ENCODE results near the gene ALDH7A1.

Gene ALDH7A1

GRCh38 chr5:126514131-126514557, 80.9 kb downstream of the ALDH7A1 start:
- DNase-seq (ENCODE audit: extremely low read depth, low read depth) = no peak

GRCh38 chr5:126513703-126514102, 81.3 kb downstream of the ALDH7A1 start:
- no peak for TF ChIP-seq CTCF (IDR thresholded peaks at IDR 0.05; ENCODE audit: low read depth, low read length)
- DNase-seq (ENCODE audit: extremely low read depth, low read depth) = no peak

More at GRCh38 chr5:126514131-126514557, 80.9 kb downstream of the ALDH7A1 start:
- TF ChIP-seq CTCF (IDR thresholded peaks at IDR 0.05; ENCODE audit: low read depth, low read length) = no peak

GRCh38 chr5:126513302-126513701, 81.7 kb downstream of the ALDH7A1 start:
- no peak for TF ChIP-seq CTCF (IDR thresholded peaks at IDR 0.05; ENCODE audit: low read depth, low read length)
- no peak for DNase-seq (ENCODE audit: extremely low read depth, low read depth)

- no peak for DNase-seq (ENCODE audit: extremely low read depth, low read depth)
- no peak for TF ChIP-seq CTCF (IDR thresholded peaks at IDR 0.05; ENCODE audit: low read depth, low read length)
Measured at GRCh38 chr5:126512451-126512850, 82.6 kb downstream of the ALDH7A1 start.

- DNase-seq (ENCODE audit: extremely low read depth, low read depth) = no peak
- TF ChIP-seq CTCF (IDR thresholded peaks at IDR 0.05; ENCODE audit: low read depth, low read length) = no peak
Measured at GRCh38 chr5:126511961-126512360, 83.1 kb downstream of the ALDH7A1 start.

GRCh38 chr5:126509339-126509738, 85.7 kb downstream of the ALDH7A1 start:
- TF ChIP-seq CTCF (IDR thresholded peaks at IDR 0.05; ENCODE audit: low read depth, low read length) = no peak
- DNase-seq (ENCODE audit: extremely low read depth, low read depth) = no peak

- TF ChIP-seq CTCF (IDR thresholded peaks at IDR 0.05; ENCODE audit: low read depth, low read length) = no peak
- no peak for DNase-seq (ENCODE audit: extremely low read depth, low read depth)
Measured at GRCh38 chr5:126508962-126509279, 86.1 kb downstream of the ALDH7A1 start.

Measured in AG09319 (cell line).